HepG2 (cell line): ENCODE data around the gene GPR17. TPM values are rescaled to one million over a fixed set of nuclear protein-coding genes. Genes with fewer than 3 reads are reported as not detected.

Experiments used
- AKNA ChIP-seq: sonication (generic); formaldehyde crosslinking; IDR thresholded peaks from 2 replicates; pipeline ENCODE4 v1.4.0; 2020; ENCODE audit warnings: missing genetic modification reagents, borderline replicate concordance
- ATRX ChIP-seq: sonication (generic); formaldehyde crosslinking; IDR thresholded peaks from 2 replicates; pipeline ENCODE4 v1.4.0; 2020; ENCODE audit warnings: missing genetic modification reagents, borderline replicate concordance
- BRCA1 ChIP-seq: sonication (generic); formaldehyde crosslinking; IDR thresholded peaks from 2 replicates; pipeline ENCODE4 v1.4.0; 2020; ENCODE audit warnings: missing genetic modification reagents
- ELF3 ChIP-seq: IDR thresholded peaks from 2 replicates; pipeline ENCODE4 v1.6.1; 2016; ENCODE audit warnings: missing genetic modification reagents, missing compliant biosample characterization
- FIP1L1 ChIP-seq: fragments of 200-400 bp; formaldehyde crosslinking; IDR thresholded peaks from 2 replicates; pipeline ENCODE4 v1.6.1; 2018; ENCODE audit warnings: low read depth, mild to moderate bottlenecking, low read length, moderate library complexity, borderline replicate concordance; ENCODE audit not compliant: insufficient read depth
- GTF2F1 ChIP-seq: fragments of 150-350 bp; IDR thresholded peaks from 2 replicates; pipeline ENCODE4 v1.6.1; 2014; ENCODE audit warnings: low read length
- ISX ChIP-seq: sonication (generic); formaldehyde crosslinking; conservative IDR thresholded peaks from 2 replicates; pipeline ENCODE4 v1.5.0; 2020; ENCODE audit warnings: missing genetic modification reagents
- JARID2 ChIP-seq: sonication (generic); formaldehyde crosslinking; IDR thresholded peaks from 2 replicates; pipeline ENCODE4 v1.8.1; 2023; ENCODE audit warnings: missing genetic modification reagents, inconsistent platforms; ENCODE audit not compliant: insufficient replicate concordance
- MIER2 ChIP-seq: IDR thresholded peaks from 2 replicates; pipeline ENCODE4 v1.6.1; 2016; ENCODE audit warnings: missing biosample characterization, missing genetic modification reagents
- MXD1 ChIP-seq: sonication (generic); formaldehyde crosslinking; IDR thresholded peaks from 2 replicates; pipeline ENCODE4 v1.4.0; 2020; ENCODE audit warnings: mild to moderate bottlenecking, missing genetic modification reagents
- MXI1 ChIP-seq: IDR thresholded peaks from 3 replicates; pipeline ENCODE4 v1.6.1; 2012; ENCODE audit warnings: low read depth, low read length, inconsistent platforms, borderline replicate concordance
- MYNN ChIP-seq: sonication (generic); formaldehyde crosslinking; IDR thresholded peaks from 2 replicates; pipeline ENCODE4 v1.4.0; 2020; ENCODE audit warnings: mild to moderate bottlenecking, low read depth, missing genetic modification reagents
- NFYC ChIP-seq: IDR thresholded peaks from 2 replicates; pipeline ENCODE4 v1.6.1; 2016; ENCODE audit warnings: missing genetic modification reagents, missing compliant biosample characterization
- RBM39 ChIP-seq: fragments of 200-400 bp; formaldehyde crosslinking; IDR thresholded peaks from one replicate; pipeline ENCODE4 v1.6.1; 2018; ENCODE audit warnings: antibody characterized with exemption, mild to moderate bottlenecking, low read depth, low read length; ENCODE audit not compliant: poor library complexity, severe bottlenecking
- ZFP41 ChIP-seq: sonication (generic); formaldehyde crosslinking; IDR thresholded peaks from 2 replicates; pipeline ENCODE4 v1.4.0; 2020; ENCODE audit warnings: mild to moderate bottlenecking, missing genetic modification reagents, borderline replicate concordance
- ZFP91 ChIP-seq: sonication (generic); formaldehyde crosslinking; IDR thresholded peaks from 2 replicates; pipeline ENCODE4 v1.9.0; 2022; ENCODE audit warnings: missing genetic modification reagents, mild to moderate bottlenecking, borderline replicate concordance
- ZNF101 ChIP-seq: sonication (generic); formaldehyde crosslinking; IDR thresholded peaks from 2 replicates; pipeline ENCODE4 v1.4.0; 2020; ENCODE audit warnings: mild to moderate bottlenecking, low read depth, missing genetic modification reagents, borderline replicate concordance
- ZNF136 ChIP-seq: sonication (generic); formaldehyde crosslinking; IDR thresholded peaks from 2 replicates; pipeline ENCODE4 v1.8.1; 2022; ENCODE audit warnings: low read depth, mild to moderate bottlenecking, moderate library complexity, missing genetic modification reagents
- ZNF282 ChIP-seq: fragments of 450-650 bp; IDR thresholded peaks from 2 replicates; pipeline ENCODE4 v1.6.1; 2018; ENCODE audit not compliant: partially characterized antibody
- ZNF33B ChIP-seq: sonication (generic); formaldehyde crosslinking; IDR thresholded peaks from 2 replicates; pipeline ENCODE4 v1.5.1; 2020; ENCODE audit warnings: mild to moderate bottlenecking, missing genetic modification reagents
- ZNF501 ChIP-seq: sonication (generic); formaldehyde crosslinking; IDR thresholded peaks from 2 replicates; pipeline ENCODE4 v1.5.1; 2020; ENCODE audit warnings: mild to moderate bottlenecking, moderate library complexity, missing genetic modification reagents
- ZNF576 ChIP-seq: sonication (generic); formaldehyde crosslinking; IDR thresholded peaks from 2 replicates; pipeline ENCODE4 v1.4.0; 2020; ENCODE audit warnings: mild to moderate bottlenecking, missing genetic modification reagents
- ZNF674 ChIP-seq: sonication (generic); formaldehyde crosslinking; IDR thresholded peaks from 2 replicates; pipeline ENCODE4 v1.5.0; 2020; ENCODE audit warnings: low read depth, mild to moderate bottlenecking, missing genetic modification reagents
- ZNF691 ChIP-seq: sonication (generic); formaldehyde crosslinking; IDR thresholded peaks from 2 replicates; pipeline ENCODE4 v1.4.0; 2020; ENCODE audit warnings: missing genetic modification reagents, low read depth, mild to moderate bottlenecking, borderline replicate concordance
- polyA plus RNA-seq, 8 experiments: library from polyadenylated mRNA; depleted of rRNA in 3 of 8; stranded (reverse) in 7 of 8; unstranded in 1 of 8; fragments of >200 nt; fragmentation: Illumina TruSeq in 4 of 8; extraction: Trizol in 4 of 8; gene quantifications; 2 replicates each; pipeline versions ENCODE4 v1.2.1 to v1.2.3, GENCODE V29; 2011 to 2016; ENCODE audit warnings: low read depth in 4 of 8, missing spikeins in 1 of 8, mixed read lengths in 1 of 8; ENCODE audit not compliant: insufficient read depth in 1 of 8
- total RNA-seq, 5 experiments: library from RNA; depleted of rRNA; stranded (reverse); fragments of >200 nt; fragmentation: Illumina TruSeq; extraction: Trizol; gene quantifications; 2 replicates each; pipeline ENCODE4 v1.2.3, GENCODE V29; 2016; ENCODE audit warnings: low read depth in 1 of 5

GPR17 gene
- total and polyA plus RNA-seq, 2 of the 13 experiments (the other 11 are each of a cell fraction or from before 2014, with no cell fraction given), result not detected

GRCh38 chr2:127649684-127650040 lies 3.7 kb downstream of the GPR17 start (continued):
- TF ChIP-seq ZNF691 (no peak; the same call in 1 of the 2 replicates), RBM39 (no peak), MXD1 (CRISPR knock-in tag) (no peak), ZNF33B (CRISPR knock-in tag) (no peak), ZNF576 (CRISPR knock-in tag) (no peak), ZFP41 (no peak), ISX (CRISPR knock-in tag) (no peak), NFYC (no peak), ZNF282 (no peak), MIER2 (peak; percentile 38; the same call in 1 of the 2 replicates), JARID2 (CRISPR knock-in tag) (peak; percentile 55), ZNF101 (CRISPR knock-in tag) (no peak), GTF2F1 (no peak), ZNF674 (no peak), ZFP91 (CRISPR knock-in tag) (peak; percentile 6; the same call in 1 of the 2 replicates), AKNA (CRISPR knock-in tag) (no peak), FIP1L1 (no peak), BRCA1 (CRISPR knock-in tag) (no peak), ATRX (CRISPR knock-in tag) (no peak), ELF3 (0 out of 2 replicates have a peak, but pooled peaks have one; percentile 29), ZNF136 (CRISPR knock-in tag) (no peak), MXI1 (no peak), MYNN (CRISPR knock-in tag) (no peak), ZNF501 (CRISPR knock-in tag) (peak; percentile 71)
